Stimulated activated naive CD8-positive, alpha-beta T cell treated with anti-CD3 and anti-CD28 coated beads, Interleukin-15, Interleukin-2, amounts not matched to agents 100 ng/mL and 50 ng/mL, for 24 hours (primary cell): ENCODE results near the gene GALNTL6.

Source experiments
- H3K27ac Mint-ChIP-seq: one replicate; pipeline ENCODE4 v1.8.0; 2021; ENCODE audit warnings: mild to moderate bottlenecking, mixed read lengths
- H3K27me3 Mint-ChIP-seq: one replicate; pipeline ENCODE4 v1.8.0; 2021; ENCODE audit warnings: mixed read lengths
- H3K36me3 Mint-ChIP-seq: one replicate; pipeline ENCODE4 v1.8.0; 2021; ENCODE audit warnings: low read depth, mixed read lengths
- H3K4me1 Mint-ChIP-seq: one replicate; pipeline ENCODE4 v1.8.0; 2021; ENCODE audit warnings: low read depth, mixed read lengths
- H3K4me3 Mint-ChIP-seq: one replicate; pipeline ENCODE4 v1.8.0; 2021; ENCODE audit warnings: mild to moderate bottlenecking, mixed read lengths
- H3K9me3 Mint-ChIP-seq: one replicate; pipeline ENCODE4 v1.8.0; 2021; ENCODE audit warnings: mixed read lengths

Gene GALNTL6

DNA sequence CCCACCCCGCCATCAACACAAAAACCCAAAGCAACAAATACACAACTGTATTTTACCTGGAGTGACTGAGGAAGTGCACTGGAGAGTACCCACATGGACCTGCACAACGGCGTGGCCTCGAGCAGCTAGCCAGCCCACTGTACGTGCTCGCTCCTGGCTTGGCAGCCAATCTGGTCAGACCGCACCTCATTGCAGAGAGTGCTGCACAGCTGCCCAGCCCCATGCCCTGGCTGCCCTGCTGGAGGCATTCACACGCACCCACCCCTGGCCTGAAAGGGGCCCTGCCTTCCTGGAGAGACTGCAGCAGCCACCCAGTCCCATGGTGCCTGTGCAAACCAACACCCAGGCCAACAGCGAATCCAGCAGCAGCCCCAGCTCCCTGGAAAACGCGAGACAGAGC, 116.3 kb downstream of the GALNTL6 start:
- Mint-ChIP-seq H3K4me3 (no peak overlapping the region), H3K27ac (no peak overlapping the region), H3K9me3 (peaks cover 4% of the 10 kb centered on the region), H3K27me3 (no peaks in the 10 kb centered on the region), H3K4me1 (no peaks in the 10 kb centered on the region), H3K36me3 (no peaks in the 10 kb centered on the region)

DNA sequence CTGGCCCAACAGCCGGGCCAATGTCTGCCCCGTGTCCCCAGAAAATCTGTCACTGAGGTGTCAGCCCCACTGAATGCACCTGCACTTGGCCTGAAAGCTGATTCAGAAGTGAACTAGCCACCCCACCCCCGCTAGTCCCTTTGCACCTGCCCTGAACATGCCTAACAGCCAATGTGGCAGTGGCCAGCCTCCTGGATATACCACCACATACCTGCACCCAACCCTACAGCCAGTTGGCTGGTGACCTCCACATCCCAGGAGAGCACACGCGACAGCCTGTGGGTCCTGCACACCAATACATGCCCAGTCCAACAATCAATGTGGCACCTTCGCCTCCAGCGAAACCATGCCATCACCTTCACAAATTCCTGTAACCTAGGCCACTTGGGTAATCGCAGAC, 116.7 kb downstream of the GALNTL6 start:
- Mint-ChIP-seq H3K4me3 (no peak overlapping the region), H3K4me1 (no peaks in the 10 kb centered on the region), H3K27me3 (no peaks in the 10 kb centered on the region), H3K27ac (no peak overlapping the region), H3K36me3 (no peaks in the 10 kb centered on the region), H3K9me3 (peaks cover 7% of the 10 kb centered on the region)

DNA sequence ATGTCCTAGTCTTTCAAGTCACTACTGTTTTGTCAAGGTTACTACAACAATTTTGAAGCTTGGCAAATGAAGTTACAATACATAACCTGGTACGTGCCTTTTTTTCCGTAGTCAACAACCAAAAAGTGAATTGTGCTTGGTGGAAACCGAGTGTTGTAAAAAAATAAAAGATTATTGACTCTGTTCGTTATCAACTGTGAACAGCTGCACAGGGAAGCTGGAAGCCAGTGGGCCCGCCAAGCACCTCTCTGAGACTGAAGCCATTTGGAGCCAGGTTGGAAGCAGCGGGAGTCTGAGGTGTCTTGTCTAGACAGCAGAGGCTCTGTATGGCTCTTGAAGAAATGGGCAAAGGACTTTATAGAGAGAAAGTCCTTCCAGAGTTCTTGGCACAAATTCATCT, 119.0 kb downstream of the GALNTL6 start:
- H3K4me3 Mint-ChIP-seq, result no peak overlapping the region
- no peaks in the 10 kb centered on the region for H3K36me3 Mint-ChIP-seq
- no peak overlapping the region for H3K27ac Mint-ChIP-seq
- H3K27me3 Mint-ChIP-seq, result no peaks in the 10 kb centered on the region
- no peaks in the 10 kb centered on the region for H3K4me1 Mint-ChIP-seq
- peaks cover 8% of the 10 kb centered on the region for H3K9me3 Mint-ChIP-seq

- no peaks in the 10 kb centered on the region for H3K9me3 Mint-ChIP-seq
- no peaks in the 10 kb centered on the region for H3K4me1 Mint-ChIP-seq
Observed at GRCh38 chr4:171940656-171941055, 127.5 kb downstream of the GALNTL6 start.

DNA sequence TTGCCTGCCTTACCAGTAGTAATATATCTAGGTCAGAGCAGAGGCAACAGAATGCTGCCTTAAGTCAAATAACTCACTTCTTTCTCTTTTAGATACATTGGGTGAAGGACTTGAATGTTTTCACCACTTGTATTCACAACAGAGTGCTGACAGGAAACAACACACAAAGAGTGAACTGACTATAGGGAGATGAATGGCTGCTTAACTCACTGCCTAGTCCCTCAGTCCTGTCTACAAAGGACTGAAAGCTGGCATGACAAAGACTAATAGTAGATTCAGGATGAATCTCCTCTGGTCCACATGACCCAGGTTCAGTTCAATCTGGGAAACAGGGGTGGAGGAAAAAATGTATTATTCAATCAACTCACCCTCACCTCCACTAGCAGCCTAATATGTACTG, 134.2 kb downstream of the GALNTL6 start:
- no peaks in the 10 kb centered on the region for H3K36me3 Mint-ChIP-seq
- no peak overlapping the region for H3K27ac Mint-ChIP-seq
- peaks cover 3% of the 10 kb centered on the region for H3K9me3 Mint-ChIP-seq
- H3K4me1 Mint-ChIP-seq, result no peaks in the 10 kb centered on the region
- no peak overlapping the region for H3K4me3 Mint-ChIP-seq
- no peaks in the 10 kb centered on the region for H3K27me3 Mint-ChIP-seq

More at GRCh38 chr4:171940656-171941055, 127.5 kb downstream of the GALNTL6 start:
- Mint-ChIP-seq H3K27ac (no peak overlapping the region), H3K27me3 (no peaks in the 10 kb centered on the region), H3K36me3 (no peaks in the 10 kb centered on the region), H3K4me3 (no peak overlapping the region)

- H3K4me3 Mint-ChIP-seq, result no peak overlapping the region
- H3K36me3 Mint-ChIP-seq, result no peaks in the 10 kb centered on the region
- H3K27me3 Mint-ChIP-seq, result no peaks in the 10 kb centered on the region
- H3K9me3 Mint-ChIP-seq, result peaks cover 3% of the 10 kb centered on the region
- H3K4me1 Mint-ChIP-seq, result no peaks in the 10 kb centered on the region
- no peak overlapping the region for H3K27ac Mint-ChIP-seq
Observed at GRCh38 chr4:171948038-171948437, 134.8 kb downstream of the GALNTL6 start.

- Mint-ChIP-seq H3K27me3 (no peaks in the 10 kb centered on the region), H3K4me3 (no peak overlapping the region)
Observed at GRCh38 chr4:171954650-171955049, 141.4 kb downstream of the GALNTL6 start.

GRCh38 chr4:171956678-171957077, 143.5 kb downstream of the GALNTL6 start:
- Mint-ChIP-seq H3K27ac (no peak overlapping the region), H3K27me3 (no peaks in the 10 kb centered on the region), H3K36me3 (no peaks in the 10 kb centered on the region), H3K4me1 (no peaks in the 10 kb centered on the region), H3K4me3 (no peak overlapping the region), H3K9me3 (peaks cover 3% of the 10 kb centered on the region)

More at GRCh38 chr4:171954650-171955049, 141.4 kb downstream of the GALNTL6 start:
- Mint-ChIP-seq H3K9me3 (peaks cover 3% of the 10 kb centered on the region), H3K27ac (no peak overlapping the region), H3K36me3 (no peaks in the 10 kb centered on the region), H3K4me1 (no peaks in the 10 kb centered on the region)

DNA sequence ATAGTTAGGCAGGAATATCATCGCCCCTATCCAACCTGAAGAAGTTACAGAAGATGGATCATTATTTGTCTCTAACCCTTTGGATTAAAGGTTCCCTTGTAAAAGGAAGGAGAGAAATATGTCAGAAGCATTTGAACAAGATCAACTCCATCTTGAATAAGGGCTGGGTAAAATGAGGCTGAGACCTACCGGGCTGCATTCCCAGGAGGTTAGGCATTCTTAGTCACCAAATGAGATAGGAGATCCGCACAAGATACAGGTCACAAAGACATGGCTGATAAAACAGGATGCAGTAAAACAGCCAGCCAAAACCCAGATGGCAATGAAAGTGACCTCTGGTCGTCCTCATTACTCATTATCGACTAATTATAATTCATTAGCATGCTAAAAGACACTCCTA, 148.9 kb downstream of the GALNTL6 start:
- H3K36me3 Mint-ChIP-seq, result no peaks in the 10 kb centered on the region
- H3K9me3 Mint-ChIP-seq, result no peaks in the 10 kb centered on the region
- no peaks in the 10 kb centered on the region for H3K4me1 Mint-ChIP-seq
- no peak overlapping the region for H3K27ac Mint-ChIP-seq
- H3K27me3 Mint-ChIP-seq, result no peaks in the 10 kb centered on the region
- H3K4me3 Mint-ChIP-seq, result no peak overlapping the region

GRCh38 chr4:171966356-171966755, 153.2 kb downstream of the GALNTL6 start:
- H3K27me3 Mint-ChIP-seq, result no peaks in the 10 kb centered on the region
- H3K27ac Mint-ChIP-seq, result no peak overlapping the region
- H3K36me3 Mint-ChIP-seq, result no peaks in the 10 kb centered on the region
- H3K4me1 Mint-ChIP-seq, result no peaks in the 10 kb centered on the region
- peaks cover 8% of the 10 kb centered on the region for H3K9me3 Mint-ChIP-seq
- H3K4me3 Mint-ChIP-seq, result no peak overlapping the region

DNA sequence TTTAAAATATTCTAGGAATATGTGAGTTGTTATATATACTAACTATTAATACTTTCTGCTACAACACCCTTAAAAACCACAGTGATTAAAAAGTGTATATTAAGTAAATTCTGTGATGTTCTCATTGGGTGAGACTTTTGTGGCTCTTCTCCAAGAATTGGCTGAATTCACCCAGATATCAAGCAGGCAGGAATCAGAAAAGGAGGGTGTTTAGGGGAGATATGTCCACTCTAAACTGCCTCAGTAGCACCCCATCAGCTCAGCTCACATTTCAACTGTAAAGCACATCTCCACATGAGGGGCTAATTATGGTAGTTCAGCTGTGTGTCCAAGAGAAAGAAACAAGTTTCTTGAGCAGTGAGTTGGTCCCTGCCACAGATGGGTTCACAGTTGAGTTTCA, 165.0 kb downstream of the GALNTL6 start:
- Mint-ChIP-seq H3K27ac (no peak overlapping the region), H3K4me3 (no peak overlapping the region), H3K4me1 (no peaks in the 10 kb centered on the region), H3K9me3 (peaks cover 8% of the 10 kb centered on the region), H3K36me3 (no peaks in the 10 kb centered on the region), H3K27me3 (no peaks in the 10 kb centered on the region)

GRCh38 chr4:171979461-171979860, 166.3 kb downstream of the GALNTL6 start:
- no peaks in the 10 kb centered on the region for H3K27me3 Mint-ChIP-seq
- H3K36me3 Mint-ChIP-seq, result no peaks in the 10 kb centered on the region
- no peak overlapping the region for H3K4me3 Mint-ChIP-seq
- no peaks in the 10 kb centered on the region for H3K4me1 Mint-ChIP-seq
- H3K27ac Mint-ChIP-seq, result no peak overlapping the region
- peaks cover 8% of the 10 kb centered on the region for H3K9me3 Mint-ChIP-seq

DNA sequence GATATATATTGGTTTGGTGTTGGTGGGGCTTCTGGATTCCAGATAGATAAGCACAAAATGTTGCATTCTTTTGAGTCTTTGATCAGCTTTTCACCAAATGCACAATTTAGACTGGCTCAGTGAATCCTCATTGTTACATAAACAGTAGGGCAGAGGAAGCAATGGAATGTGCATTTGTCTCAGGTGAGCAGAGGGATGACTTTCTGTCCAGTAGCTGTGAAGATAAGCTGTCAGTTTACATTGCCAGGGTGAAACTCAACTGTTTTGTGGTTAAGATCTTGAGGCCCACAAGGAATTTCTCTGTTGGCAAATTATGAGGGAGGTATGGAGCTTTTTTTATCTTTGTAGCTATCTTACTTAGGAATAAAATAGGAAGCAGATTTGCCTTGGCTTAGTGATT, 168.0 kb downstream of the GALNTL6 start:
- H3K4me3 Mint-ChIP-seq, result no peak overlapping the region
- H3K36me3 Mint-ChIP-seq, result no peaks in the 10 kb centered on the region
- H3K9me3 Mint-ChIP-seq, result peaks cover 8% of the 10 kb centered on the region
- no peaks in the 10 kb centered on the region for H3K4me1 Mint-ChIP-seq
- H3K27me3 Mint-ChIP-seq, result no peaks in the 10 kb centered on the region
- no peak overlapping the region for H3K27ac Mint-ChIP-seq

DNA sequence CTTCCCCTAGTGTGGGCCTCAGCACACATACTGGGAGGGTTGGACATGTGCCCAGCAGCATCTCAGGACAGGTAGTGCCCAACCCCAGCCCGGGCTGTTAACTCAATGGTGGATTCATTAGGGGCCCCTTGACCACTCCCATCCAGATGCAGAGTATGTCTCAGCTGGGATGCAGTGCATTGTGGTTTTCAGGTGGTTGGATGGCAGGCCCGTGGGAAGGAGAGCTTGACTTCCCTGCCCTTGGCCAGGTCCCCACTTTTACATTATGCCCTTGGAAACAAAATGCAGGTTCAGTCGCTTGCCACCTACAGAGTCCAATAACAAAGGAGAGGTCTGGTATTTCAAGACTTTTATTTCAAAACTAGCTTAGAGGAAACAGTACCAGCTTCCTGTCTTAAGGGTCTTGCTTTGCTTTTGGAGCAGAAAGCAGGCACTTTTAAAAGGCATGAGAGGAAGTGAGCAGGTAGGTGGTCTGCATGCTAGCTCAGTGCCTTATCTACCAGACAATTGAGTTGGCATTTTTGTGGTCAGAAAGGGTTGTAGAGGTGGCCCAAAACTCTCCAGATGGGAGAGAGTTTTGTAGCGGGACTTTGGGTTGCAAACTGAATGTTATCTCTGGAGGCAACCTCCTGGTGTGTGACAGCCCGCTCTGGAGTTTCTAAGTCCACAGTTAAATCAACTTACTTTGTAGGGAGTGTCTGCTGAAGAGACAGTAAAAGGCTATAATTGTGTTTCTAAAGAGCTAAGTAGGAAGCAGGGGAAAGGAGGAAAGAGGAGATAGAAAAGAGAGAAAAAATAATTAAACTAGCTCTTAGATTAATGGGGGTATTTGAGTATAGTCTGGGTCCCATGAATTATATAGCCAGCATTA, 171.0 kb downstream of the GALNTL6 start:
- no peak overlapping the region for H3K4me3 Mint-ChIP-seq
- H3K4me1 Mint-ChIP-seq, result no peaks in the 10 kb centered on the region
- H3K36me3 Mint-ChIP-seq, result no peaks in the 10 kb centered on the region
- no peak overlapping the region for H3K27ac Mint-ChIP-seq
- no peaks in the 10 kb centered on the region for H3K27me3 Mint-ChIP-seq
- H3K9me3 Mint-ChIP-seq, result peaks cover 1% of the 10 kb centered on the region

- Mint-ChIP-seq H3K4me1 (no peaks in the 10 kb centered on the region), H3K27ac (no peak overlapping the region), H3K4me3 (no peak overlapping the region), H3K27me3 (no peaks in the 10 kb centered on the region), H3K36me3 (no peaks in the 10 kb centered on the region), H3K9me3 (no peaks in the 10 kb centered on the region)
Observed at GRCh38 chr4:171985129-171985528, 171.9 kb downstream of the GALNTL6 start.

DNA sequence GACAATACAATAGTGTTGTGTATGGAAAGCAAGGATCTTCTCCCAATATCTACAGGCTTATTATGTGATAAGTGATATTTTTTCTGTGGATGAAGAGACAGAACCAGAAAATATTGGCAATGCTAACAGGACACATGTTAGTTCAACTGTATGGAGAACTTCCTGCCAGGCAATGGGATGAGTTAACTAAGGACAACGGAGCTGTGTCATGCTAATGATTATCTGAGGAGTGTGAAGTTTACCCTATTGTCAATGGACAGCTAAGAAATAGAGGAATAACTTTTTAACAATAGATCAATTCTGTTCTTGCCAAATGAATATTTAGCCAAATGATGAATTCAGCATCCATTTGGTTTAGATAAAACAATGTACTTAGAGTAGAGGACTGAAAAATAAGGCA, 180.0 kb downstream of the GALNTL6 start:
- Mint-ChIP-seq H3K36me3 (no peaks in the 10 kb centered on the region), H3K27ac (no peak overlapping the region), H3K4me1 (no peaks in the 10 kb centered on the region), H3K4me3 (no peak overlapping the region), H3K9me3 (no peaks in the 10 kb centered on the region), H3K27me3 (no peaks in the 10 kb centered on the region)
